Activated naive CD8-positive, alpha-beta T cell treated with anti-CD3 and anti-CD28 coated beads, Interleukin-2, amount 10 ng/mL, durations not matched to agents 7 days and 5 days (primary cell): ENCODE data around the gene SMARCAL1. TPM values are rescaled to one million over a fixed set of nuclear protein-coding genes. Genes with fewer than 3 reads are reported as not detected.
A peak's percentile ranks its signal among the peaks of the same experiment; 100 is the strongest.

Experiments
- ATAC-seq: fragments of 150-1000 bp; cut with Tn5 transposase; one replicate; pipeline ENCODE4 v1.10.0; 2021; ENCODE audit warnings: low read depth, moderate library complexity
- POLR2A ChIA-PET: fragments of 350-600 bp; sonication (Branson Sonifier 250); formaldehyde crosslinking; loops from one replicate; lab custom pipeline; 2021; ENCODE audit warnings: antibody characterized with exemption; lab: Charles Lee
- DNase-seq: peaks from one replicate; pipeline ENCODE4 v3.0.0; 2021
- H3K27ac Mint-ChIP-seq: one replicate; pipeline ENCODE4 v1.8.0; 2022; ENCODE audit warnings: mild to moderate bottlenecking, mixed read lengths
- H3K27me3 Mint-ChIP-seq: one replicate; pipeline ENCODE4 v1.8.0; 2022; ENCODE audit warnings: mild to moderate bottlenecking, moderate library complexity, mixed read lengths
- H3K36me3 Mint-ChIP-seq: one replicate; pipeline ENCODE4 v1.8.0; 2021; ENCODE audit warnings: mild to moderate bottlenecking, mixed read lengths
- H3K4me1 Mint-ChIP-seq: one replicate; pipeline ENCODE4 v1.8.0; 2021; ENCODE audit warnings: mixed read lengths
- H3K4me3 Mint-ChIP-seq: one replicate; pipeline ENCODE4 v1.8.0; 2022; ENCODE audit warnings: mild to moderate bottlenecking, moderate library complexity, mixed read lengths
- H3K9me3 Mint-ChIP-seq: one replicate; pipeline ENCODE4 v1.8.0; 2021; ENCODE audit warnings: mixed read lengths
- total RNA-seq, 2 experiments: library from RNA; stranded (reverse); gene quantifications; one replicate each; pipeline ENCODE4 v1.2.3, GENCODE V29; 2021

Gene SMARCAL1
- total RNA-seq, 2 experiments from 2014 or later, result 24.5 to 25.7 TPM

- Mint-ChIP-seq H3K4me1 (peaks cover 1% of the 10 kb centered on the region), H3K36me3 (peaks cover 68% of the 10 kb centered on the region), H3K9me3 (peaks cover 2% of the 10 kb centered on the region), H3K4me3 (no peak overlapping the region), H3K27me3 (no peaks in the 10 kb centered on the region), H3K27ac (no peak overlapping the region)
- DNase-seq (no peak), ATAC-seq (no peak)
- POLR2A ChIA-PET, result no interaction called here
These were observed 38.5 kb downstream of the SMARCAL1 start for GRCh38 chr2:216450784-216451183.

GRCh38 chr2:216453955-216454614, 41.8 kb downstream of the SMARCAL1 start:
- H3K9me3 Mint-ChIP-seq, result peaks cover 1% of the 10 kb centered on the region
- H3K27me3 Mint-ChIP-seq, result no peaks in the 10 kb centered on the region
- peaks cover 48% of the 10 kb centered on the region for H3K36me3 Mint-ChIP-seq
- H3K4me3 Mint-ChIP-seq, result no peak overlapping the region
- POLR2A ChIA-PET, result no interaction called here
- ATAC-seq (no peak), DNase-seq (no peak)
- peaks cover 1% of the 10 kb centered on the region for H3K4me1 Mint-ChIP-seq
- H3K27ac Mint-ChIP-seq, result no peak overlapping the region

GRCh38 chr2:216463148-216463547, 50.9 kb downstream of the SMARCAL1 start:
- Mint-ChIP-seq H3K36me3 (peaks cover 9% of the 10 kb centered on the region), H3K27me3 (no peaks in the 10 kb centered on the region), H3K4me3 (no peak overlapping the region), H3K27ac (no peak overlapping the region), H3K9me3 (no peaks in the 10 kb centered on the region), H3K4me1 (peaks cover 2% of the 10 kb centered on the region)
- ATAC-seq, result no peak
- POLR2A ChIA-PET, result no interaction called here
- no peak for DNase-seq

- H3K9me3 Mint-ChIP-seq, result no peaks in the 10 kb centered on the region
- no peaks in the 10 kb centered on the region for H3K27me3 Mint-ChIP-seq
- POLR2A ChIA-PET, result interaction anchor here (1.5 kb wide), 1 partner anchor 16 kb away, joined by 3 read pairs; no protein-coding TSS in a partner anchor
- H3K27ac Mint-ChIP-seq, result no peak overlapping the region
- ATAC-seq (no peak), DNase-seq (no peak)
- H3K4me3 Mint-ChIP-seq, result no peak overlapping the region
- peaks cover 9% of the 10 kb centered on the region for H3K36me3 Mint-ChIP-seq
- peaks cover 2% of the 10 kb centered on the region for H3K4me1 Mint-ChIP-seq
These were observed 51.9 kb downstream of the SMARCAL1 start for GRCh38 chr2:216464104-216464720.

- H3K36me3 Mint-ChIP-seq, result peaks cover 12% of the 10 kb centered on the region
- H3K9me3 Mint-ChIP-seq, result no peaks in the 10 kb centered on the region
- no peak overlapping the region for H3K4me3 Mint-ChIP-seq
- H3K4me1 Mint-ChIP-seq, result no peaks in the 10 kb centered on the region
- no peak overlapping the region for H3K27ac Mint-ChIP-seq
- POLR2A ChIA-PET, result interaction anchor here (1.5 kb wide), 1 partner anchor 18 kb away, joined by 3 read pairs; no protein-coding TSS in a partner anchor
- H3K27me3 Mint-ChIP-seq, result no peaks in the 10 kb centered on the region
- ATAC-seq (no peak), DNase-seq (no peak)
These were observed 53.4 kb downstream of the SMARCAL1 start for GRCh38 chr2:216465579-216466195.

- H3K4me3 Mint-ChIP-seq, result no peak overlapping the region
- H3K9me3 Mint-ChIP-seq, result no peaks in the 10 kb centered on the region
- H3K27me3 Mint-ChIP-seq, result no peaks in the 10 kb centered on the region
- POLR2A ChIA-PET, result interaction anchor here (1.5 kb wide), 1 partner anchor 30 kb away, joined by 3 read pairs; the partner anchor contains the start of gene RPL37A
- ATAC-seq (no peak), DNase-seq (no peak)
- no peak overlapping the region for H3K27ac Mint-ChIP-seq
- H3K4me1 Mint-ChIP-seq, result no peaks in the 10 kb centered on the region
- H3K36me3 Mint-ChIP-seq, result peaks cover 7% of the 10 kb centered on the region
These were observed 55.6 kb downstream of the SMARCAL1 start for GRCh38 chr2:216467845-216468244.

GRCh38 chr2:216469661-216470060, 57.4 kb downstream of the SMARCAL1 start:
- Mint-ChIP-seq H3K9me3 (no peaks in the 10 kb centered on the region), H3K36me3 (peaks cover 11% of the 10 kb centered on the region), H3K27ac (no peak overlapping the region), H3K4me3 (no peak overlapping the region), H3K4me1 (peaks cover 2% of the 10 kb centered on the region), H3K27me3 (no peaks in the 10 kb centered on the region)
- DNase-seq (no peak), ATAC-seq (no peak)
- POLR2A ChIA-PET, result no interaction called here

GRCh38 chr2:216473187-216473586, 60.9 kb downstream of the SMARCAL1 start:
- Mint-ChIP-seq H3K27ac (no peak overlapping the region), H3K9me3 (no peaks in the 10 kb centered on the region), H3K27me3 (no peaks in the 10 kb centered on the region), H3K4me1 (peaks cover 16% of the 10 kb centered on the region), H3K4me3 (no peak overlapping the region), H3K36me3 (peaks cover 30% of the 10 kb centered on the region)
- no peak for ATAC-seq
- DNase-seq, result no peak
- POLR2A ChIA-PET, result no interaction called here

- Mint-ChIP-seq H3K36me3 (peaks cover 33% of the 10 kb centered on the region), H3K27ac (peak overlapping the region; percentile 78), H3K27me3 (no peaks in the 10 kb centered on the region), H3K9me3 (no peaks in the 10 kb centered on the region), H3K4me3 (peak overlapping the region; percentile 65), H3K4me1 (peaks cover 21% of the 10 kb centered on the region)
- POLR2A ChIA-PET, result interaction anchor here (0.7 to 1.2 kb wide), 2 partner anchors 22 to 23 kb away, joined by 4 read pairs; partner anchors contain the start of gene RPL37A
- ATAC-seq, result peak; percentile 79
- DNase-seq, result peak; percentile 53
These were observed 62.8 kb downstream of the SMARCAL1 start for GRCh38 chr2:216474925-216475670.

- ATAC-seq (no peak), DNase-seq (no peak)
- Mint-ChIP-seq H3K27ac (peak overlapping the region; percentile 78), H3K27me3 (no peaks in the 10 kb centered on the region), H3K36me3 (peaks cover 39% of the 10 kb centered on the region), H3K4me1 (peaks cover 21% of the 10 kb centered on the region), H3K4me3 (peak overlapping the region; percentile 65), H3K9me3 (no peaks in the 10 kb centered on the region)
- POLR2A ChIA-PET, result interaction anchor here (1.2 kb wide), 1 partner anchor 23 kb away, joined by 4 read pairs; the partner anchor contains the start of gene RPL37A
These were observed 63.5 kb downstream of the SMARCAL1 start for GRCh38 chr2:216475767-216476166.

- Mint-ChIP-seq H3K36me3 (peaks cover 41% of the 10 kb centered on the region), H3K4me1 (peaks cover 21% of the 10 kb centered on the region), H3K27me3 (no peaks in the 10 kb centered on the region), H3K27ac (no peak overlapping the region), H3K9me3 (no peaks in the 10 kb centered on the region), H3K4me3 (no peak overlapping the region)
- ATAC-seq (no peak), DNase-seq (no peak)
- POLR2A ChIA-PET, result interaction anchor here (1.9 kb wide), 1 partner anchor 21 kb away, joined by 5 read pairs; the partner anchor contains the start of gene RPL37A
These were observed 65.2 kb downstream of the SMARCAL1 start for GRCh38 chr2:216477283-216478035.

GRCh38 chr2:216478151-216478550, 65.9 kb downstream of the SMARCAL1 start:
- ATAC-seq, result no peak
- Mint-ChIP-seq H3K27me3 (no peaks in the 10 kb centered on the region), H3K4me1 (peaks cover 21% of the 10 kb centered on the region), H3K4me3 (no peak overlapping the region), H3K27ac (no peak overlapping the region), H3K36me3 (peaks cover 46% of the 10 kb centered on the region), H3K9me3 (no peaks in the 10 kb centered on the region)
- no peak for DNase-seq
- POLR2A ChIA-PET, result interaction anchor here (1.0 to 1.9 kb wide), 2 partner anchors 20 to 21 kb away, joined by 5 read pairs; partner anchors contain the start of gene RPL37A
